Measurements from ENCODE around the gene SLC15A2.
"Not testable (repeated sequence)": the region's sequence is repeated elsewhere in the genome, so short reads cannot be mapped to it uniquely, and the experiment has no call there.

SLC15A2 gene

GRCh38 chr3:121894301-121894990 is at the start of gene SLC15A2:
SLC15A2 (plus strand) TSS chr3:121894401; CDS start chr3:121894477, 76 bp downstream.
- Histone ChIP-seq H3K9ac (ENCODE audit: low read length) (peak within 1 kb of the TSS; percentile 9), H3K27ac (ENCODE audit: low read depth, low read length) (no peak within 1 kb of the TSS), H3K4me3 (ENCODE audit: low read depth in 1 of 2, low read length in 2 of 2) (peak within 1 kb of the TSS in 1 of 2 donors; percentile 26), H3K9me3 (ENCODE audit: low read length) (no peaks in the 10 kb centered on the region), H3K36me3 (ENCODE audit: insufficient read depth, low read length) (no peaks in the 10 kb centered on the region), H3K4me1 (ENCODE audit: insufficient read depth, low read length) (peaks cover 4% of the 10 kb centered on the region), H3K27me3 (ENCODE audit: control insufficient read depth in 1 of 2, insufficient read depth in 2 of 2, low read length in 2 of 2) (no peaks in the 10 kb centered on the region)

- Histone ChIP-seq H3K27me3 (ENCODE audit: control insufficient read depth in 1 of 2, insufficient read depth in 2 of 2, low read length in 2 of 2) (no peaks in the 10 kb centered on the region), H3K4me3 (ENCODE audit: low read depth in 1 of 2, low read length in 2 of 2) (no peak overlapping the region), H3K9ac (ENCODE audit: low read length) (no peak overlapping the region), H3K27ac (ENCODE audit: low read depth, low read length) (no peak overlapping the region), H3K9me3 (ENCODE audit: low read length) (no peaks in the 10 kb centered on the region), H3K36me3 (ENCODE audit: insufficient read depth, low read length) (no peaks in the 10 kb centered on the region), H3K4me1 (ENCODE audit: insufficient read depth, low read length) (no peaks in the 10 kb centered on the region)
Observed at GRCh38 chr3:121844892-121845291, 49.3 kb upstream of the SLC15A2 start.

GRCh38 chr3:121852256-121852655 is 41.9 kb upstream of the SLC15A2 start:
- H3K9ac ChIP-seq (ENCODE audit: low read length), result no peak overlapping the region
- H3K4me3 ChIP-seq (ENCODE audit: low read depth in 1 of 2, low read length in 2 of 2), result no peak overlapping the region
- no peaks in the 10 kb centered on the region for H3K36me3 ChIP-seq (ENCODE audit: insufficient read depth, low read length)
- no peak overlapping the region for H3K27ac ChIP-seq (ENCODE audit: low read depth, low read length)
- no peaks in the 10 kb centered on the region for H3K27me3 ChIP-seq (ENCODE audit: control insufficient read depth in 1 of 2, insufficient read depth in 2 of 2, low read length in 2 of 2)
- H3K4me1 ChIP-seq (ENCODE audit: insufficient read depth, low read length), result no peaks in the 10 kb centered on the region
- no peaks in the 10 kb centered on the region for H3K9me3 ChIP-seq (ENCODE audit: low read length)

- Histone ChIP-seq H3K36me3 (ENCODE audit: insufficient read depth, low read length) (no peaks in the 10 kb centered on the region), H3K4me1 (ENCODE audit: insufficient read depth, low read length) (no peaks in the 10 kb centered on the region), H3K4me3 (ENCODE audit: low read depth in 1 of 2, low read length in 2 of 2) (no peak overlapping the region), H3K27me3 (ENCODE audit: control insufficient read depth in 1 of 2, insufficient read depth in 2 of 2, low read length in 2 of 2) (no peaks in the 10 kb centered on the region), H3K27ac (ENCODE audit: low read depth, low read length) (no peak overlapping the region), H3K9me3 (ENCODE audit: low read length) (no peaks in the 10 kb centered on the region), H3K9ac (ENCODE audit: low read length) (no peak overlapping the region)
Observed at GRCh38 chr3:121855555-121855954, 38.6 kb upstream of the SLC15A2 start.

GRCh38 chr3:121857778-121858177 is 36.4 kb upstream of the SLC15A2 start:
- not testable (repeated sequence) for H3K4me1 ChIP-seq (ENCODE audit: insufficient read depth, low read length); H3K4me3 ChIP-seq (ENCODE audit: low read depth in 1 of 2, low read length in 2 of 2); H3K27me3 ChIP-seq (ENCODE audit: control insufficient read depth in 1 of 2, insufficient read depth in 2 of 2, low read length in 2 of 2); H3K27ac ChIP-seq (ENCODE audit: low read depth, low read length); H3K9me3 ChIP-seq (ENCODE audit: low read length); H3K36me3 ChIP-seq (ENCODE audit: insufficient read depth, low read length); H3K9ac ChIP-seq (ENCODE audit: low read length)

GRCh38 chr3:121863247-121863646 is 31.0 kb upstream of the SLC15A2 start:
- H3K4me1 ChIP-seq (ENCODE audit: insufficient read depth, low read length); H3K36me3 ChIP-seq (ENCODE audit: insufficient read depth, low read length); H3K27me3 ChIP-seq (ENCODE audit: control insufficient read depth in 1 of 2, insufficient read depth in 2 of 2, low read length in 2 of 2); H3K9ac ChIP-seq (ENCODE audit: low read length); H3K4me3 ChIP-seq (ENCODE audit: low read depth in 1 of 2, low read length in 2 of 2); H3K27ac ChIP-seq (ENCODE audit: low read depth, low read length); H3K9me3 ChIP-seq (ENCODE audit: low read length): not testable (repeated sequence)

- H3K27ac ChIP-seq (ENCODE audit: low read depth, low read length), result no peak overlapping the region
- H3K27me3 ChIP-seq (ENCODE audit: control insufficient read depth in 1 of 2, insufficient read depth in 2 of 2, low read length in 2 of 2), result no peaks in the 10 kb centered on the region
- H3K4me1 ChIP-seq (ENCODE audit: insufficient read depth, low read length), result no peaks in the 10 kb centered on the region
Observed at GRCh38 chr3:121863801-121864200, 30.4 kb upstream of the SLC15A2 start.

GRCh38 chr3:121869736-121870135 is 24.5 kb upstream of the SLC15A2 start:
- Histone ChIP-seq H3K36me3 (ENCODE audit: insufficient read depth, low read length) (no peaks in the 10 kb centered on the region), H3K9me3 (ENCODE audit: low read length) (no peaks in the 10 kb centered on the region), H3K27me3 (ENCODE audit: control insufficient read depth in 1 of 2, insufficient read depth in 2 of 2, low read length in 2 of 2) (no peaks in the 10 kb centered on the region), H3K4me1 (ENCODE audit: insufficient read depth, low read length) (no peaks in the 10 kb centered on the region), H3K4me3 (ENCODE audit: low read depth in 1 of 2, low read length in 2 of 2) (no peak overlapping the region), H3K27ac (ENCODE audit: low read depth, low read length) (no peak overlapping the region), H3K9ac (ENCODE audit: low read length) (no peak overlapping the region)

More at GRCh38 chr3:121863801-121864200, 30.4 kb upstream of the SLC15A2 start:
- Histone ChIP-seq H3K9me3 (ENCODE audit: low read length) (no peaks in the 10 kb centered on the region), H3K4me3 (ENCODE audit: low read depth in 1 of 2, low read length in 2 of 2) (no peak overlapping the region), H3K36me3 (ENCODE audit: insufficient read depth, low read length) (no peaks in the 10 kb centered on the region), H3K9ac (ENCODE audit: low read length) (no peak overlapping the region)

GRCh38 chr3:121870717-121871116 is 23.5 kb upstream of the SLC15A2 start:
- H3K9ac ChIP-seq (ENCODE audit: low read length), result no peak overlapping the region
- no peaks in the 10 kb centered on the region for H3K4me1 ChIP-seq (ENCODE audit: insufficient read depth, low read length)
- no peaks in the 10 kb centered on the region for H3K36me3 ChIP-seq (ENCODE audit: insufficient read depth, low read length)
- H3K27ac ChIP-seq (ENCODE audit: low read depth, low read length), result no peak overlapping the region
- no peaks in the 10 kb centered on the region for H3K9me3 ChIP-seq (ENCODE audit: low read length)
- H3K27me3 ChIP-seq (ENCODE audit: control insufficient read depth in 1 of 2, insufficient read depth in 2 of 2, low read length in 2 of 2), result no peaks in the 10 kb centered on the region
- H3K4me3 ChIP-seq (ENCODE audit: low read depth in 1 of 2, low read length in 2 of 2), result no peak overlapping the region

GRCh38 chr3:121871430-121871829 is 22.8 kb upstream of the SLC15A2 start:
- Histone ChIP-seq H3K27ac (ENCODE audit: low read depth, low read length) (no peak overlapping the region), H3K9ac (ENCODE audit: low read length) (no peak overlapping the region), H3K4me1 (ENCODE audit: insufficient read depth, low read length) (no peaks in the 10 kb centered on the region), H3K9me3 (ENCODE audit: low read length) (no peaks in the 10 kb centered on the region), H3K4me3 (ENCODE audit: low read depth in 1 of 2, low read length in 2 of 2) (no peak overlapping the region), H3K27me3 (ENCODE audit: control insufficient read depth in 1 of 2, insufficient read depth in 2 of 2, low read length in 2 of 2) (no peaks in the 10 kb centered on the region), H3K36me3 (ENCODE audit: insufficient read depth, low read length) (no peaks in the 10 kb centered on the region)

- H3K27ac ChIP-seq (ENCODE audit: low read depth, low read length), result no peak overlapping the region
- no peaks in the 10 kb centered on the region for H3K36me3 ChIP-seq (ENCODE audit: insufficient read depth, low read length)
- H3K9me3 ChIP-seq (ENCODE audit: low read length), result no peaks in the 10 kb centered on the region
- H3K9ac ChIP-seq (ENCODE audit: low read length), result no peak overlapping the region
- no peaks in the 10 kb centered on the region for H3K4me1 ChIP-seq (ENCODE audit: insufficient read depth, low read length)
- no peaks in the 10 kb centered on the region for H3K27me3 ChIP-seq (ENCODE audit: control insufficient read depth in 1 of 2, insufficient read depth in 2 of 2, low read length in 2 of 2)
- no peak overlapping the region for H3K4me3 ChIP-seq (ENCODE audit: low read depth in 1 of 2, low read length in 2 of 2)
Observed at GRCh38 chr3:121878411-121878810, 15.8 kb upstream of the SLC15A2 start.

- Histone ChIP-seq H3K27me3 (ENCODE audit: control insufficient read depth in 1 of 2, insufficient read depth in 2 of 2, low read length in 2 of 2) (no peaks in the 10 kb centered on the region), H3K27ac (ENCODE audit: low read depth, low read length) (no peak overlapping the region), H3K9ac (ENCODE audit: low read length) (no peak overlapping the region), H3K36me3 (ENCODE audit: insufficient read depth, low read length) (no peaks in the 10 kb centered on the region), H3K4me3 (ENCODE audit: low read depth in 1 of 2, low read length in 2 of 2) (no peak overlapping the region), H3K4me1 (ENCODE audit: insufficient read depth, low read length) (no peaks in the 10 kb centered on the region), H3K9me3 (ENCODE audit: low read length) (no peaks in the 10 kb centered on the region)
Observed at GRCh38 chr3:121883507-121883906, 10.7 kb upstream of the SLC15A2 start.

Measured in muscle layer of colon (tissue), 2 donors.